Measurements from ENCODE around the gene KCNC2.

Gene KCNC2

GRCh38 chr12:75086091-75087038, 123.3 kb downstream of the KCNC2 start:
- no peak overlapping the region for H3K4me3 ChIP-seq (ENCODE audit: low read length)
- DNase-seq (ENCODE audit: low read depth, low spot score), result no peak

- DNase-seq (ENCODE audit: low read depth, low spot score), result no peak
- no peak overlapping the region for H3K4me3 ChIP-seq (ENCODE audit: low read length)
Measured at GRCh38 chr12:75081305-75081704, 128.3 kb downstream of the KCNC2 start.

GRCh38 chr12:75080582-75080981, 129.1 kb downstream of the KCNC2 start:
- no peak overlapping the region for H3K4me3 ChIP-seq (ENCODE audit: low read length)
- DNase-seq (ENCODE audit: low read depth, low spot score), result no peak

- no peak for DNase-seq (ENCODE audit: low read depth, low spot score)
- no peak overlapping the region for H3K4me3 ChIP-seq (ENCODE audit: low read length)
Measured at GRCh38 chr12:75065482-75065881, 144.2 kb downstream of the KCNC2 start.

- no peak overlapping the region for H3K4me3 ChIP-seq (ENCODE audit: low read length)
- DNase-seq (ENCODE audit: low read depth, low spot score), result no peak
Measured at GRCh38 chr12:75062691-75063090, 146.9 kb downstream of the KCNC2 start.

- no peak for DNase-seq (ENCODE audit: low read depth, low spot score)
- H3K4me3 ChIP-seq (ENCODE audit: low read length), result no peak overlapping the region
Measured at GRCh38 chr12:75058228-75058627, 151.4 kb downstream of the KCNC2 start.

GRCh38 chr12:75048767-75049166, 160.9 kb downstream of the KCNC2 start:
- H3K4me3 ChIP-seq (ENCODE audit: low read length), result no peak overlapping the region
- DNase-seq (ENCODE audit: low read depth, low spot score), result no peak

- DNase-seq (ENCODE audit: low read depth, low spot score), result no peak
- no peak overlapping the region for H3K4me3 ChIP-seq (ENCODE audit: low read length)
Measured at GRCh38 chr12:75047885-75048525, 161.6 kb downstream of the KCNC2 start.

GRCh38 chr12:75042125-75042524, 167.5 kb downstream of the KCNC2 start:
- no peak for DNase-seq (ENCODE audit: low read depth, low spot score)
- no peak overlapping the region for H3K4me3 ChIP-seq (ENCODE audit: low read length)

GRCh38 chr12:75041472-75041871, 168.2 kb downstream of the KCNC2 start:
- no peak overlapping the region for H3K4me3 ChIP-seq (ENCODE audit: low read length)
- DNase-seq (ENCODE audit: low read depth, low spot score), result no peak

GRCh38 chr12:75020068-75020557, 189.5 kb downstream of the KCNC2 start:
- no peak overlapping the region for H3K4me3 ChIP-seq (ENCODE audit: low read length)
- DNase-seq (ENCODE audit: low read depth, low spot score), result no peak

- DNase-seq (ENCODE audit: low read depth, low spot score), result no peak
- H3K4me3 ChIP-seq (ENCODE audit: low read length), result no peak overlapping the region
Measured at GRCh38 chr12:75011120-75011519, 198.5 kb downstream of the KCNC2 start.

- no peak overlapping the region for H3K4me3 ChIP-seq (ENCODE audit: low read length)
- no peak for DNase-seq (ENCODE audit: low read depth, low spot score)
Measured at GRCh38 chr12:75007133-75007532, 202.5 kb downstream of the KCNC2 start.

- no peak for DNase-seq (ENCODE audit: low read depth, low spot score)
- H3K4me3 ChIP-seq (ENCODE audit: low read length), result no peak overlapping the region
Measured at GRCh38 chr12:75000120-75000519, 209.5 kb downstream of the KCNC2 start.

GRCh38 chr12:74999474-74999873, 210.2 kb downstream of the KCNC2 start:
- H3K4me3 ChIP-seq (ENCODE audit: low read length), result no peak overlapping the region
- no peak for DNase-seq (ENCODE audit: low read depth, low spot score)
